Neural progenitor cell (in vitro differentiated cells): Measurements from ENCODE around the gene ZNF202.

Source experiments
- CTCF ChIP-seq: fragments of 200-600 bp; sonication (generic); IDR thresholded peaks from 2 replicates; pipeline ENCODE4 v1.5.1; 2017; ENCODE audit warnings: antibody characterized with exemption, mild to moderate bottlenecking
- EZH2phosphoT487 ChIP-seq: fragments of 200-600 bp; sonication (generic); IDR thresholded peaks from 2 replicates; pipeline ENCODE4 v1.6.1; 2017; ENCODE audit warnings: antibody characterized with exemption

GRCh38 chr11:123751781-123752180, 10.3 kb upstream of the ZNF202 start:
- TF ChIP-seq CTCF (no peak), EZH2phosphoT487 (no peak)
